Endometrial microvascular endothelial cells (primary cell): ENCODE data around the gene OR2T1. TPM values are rescaled to one million over a fixed set of nuclear protein-coding genes. Genes with fewer than 3 reads are reported as not detected.

ENCODE experiments used
- total RNA-seq: library from RNA; depleted of rRNA; stranded (reverse); fragments of >200 nt; gene quantifications from one replicate; pipeline ENCODE4 v1.2.3, GENCODE V29; 2015; ENCODE audit errors: inconsistent ontology term

Gene OR2T1
- total RNA-seq, 1 donor from 2014 or later: not detected

Other genes starting within 250 kb of the OR2T1 start
- gene OR2M2, start 228.2 kb upstream of the OR2T1 start, total RNA-seq: not detected
- not detected for gene OR2M3, start 205.8 kb upstream of the OR2T1 start, total RNA-seq
- gene OR2M4, start 171.6 kb upstream of the OR2T1 start, total RNA-seq: not detected
- gene OR2T33, start 125.1 kb upstream of the OR2T1 start, total RNA-seq: not detected
- not detected for gene OR2T12, start 99.6 kb upstream of the OR2T1 start, total RNA-seq
- gene OR2M7, start 78.5 kb upstream of the OR2T1 start, total RNA-seq: not detected
- gene OR14C36, start 54.3 kb upstream of the OR2T1 start, total RNA-seq: not detected
- gene OR2T4, start 41.4 kb upstream of the OR2T1 start, total RNA-seq: not detected
- gene OR2T6, start 27.3 kb upstream of the OR2T1 start, total RNA-seq: not detected
- not detected for gene OR2T2, start 42.6 kb downstream of the OR2T1 start, total RNA-seq
- gene OR2T3, start 70.3 kb downstream of the OR2T1 start, total RNA-seq: not detected
- gene OR2T5, start 85.5 kb downstream of the OR2T1 start, total RNA-seq: not detected
- gene OR2G6, start 105.0 kb downstream of the OR2T1 start, total RNA-seq: not detected
- not detected for gene OR2T29, start 159.7 kb downstream of the OR2T1 start, total RNA-seq
- gene OR2T34, start 171.7 kb downstream of the OR2T1 start, total RNA-seq: not detected
- not detected for gene OR2T10, start 194.7 kb downstream of the OR2T1 start, total RNA-seq
- gene OR2T11, start 232.0 kb downstream of the OR2T1 start, total RNA-seq: not detected
- gene OR2T35, start 242.2 kb downstream of the OR2T1 start, total RNA-seq: not detected